Central memory CD8-positive, alpha-beta T cell (primary cell): ENCODE results near the gene FGGY.

Experiments used
- ATAC-seq: fragments of 150-1000 bp; cut with Tn5 transposase; replicated peaks from 2 replicates; pipeline ENCODE4 v1.10.0; 2022; ENCODE audit warnings: mild to moderate bottlenecking, moderate FRiP score, moderate number of reproducible peaks; ENCODE audit not compliant: poor library complexity, severe bottlenecking; ENCODE audit errors: extremely low read depth
- DNase-seq, 2 donors: peaks; one replicate each; pipeline ENCODE4 v3.0.0; 2021; ENCODE audit warnings: low spot score in 2 of 2
- H3K27ac Mint-ChIP-seq: one replicate; pipeline ENCODE4 v1.8.0; 2022; ENCODE audit warnings: low read depth, mild to moderate bottlenecking, moderate library complexity, mixed read lengths
- H3K27me3 Mint-ChIP-seq: one replicate; pipeline ENCODE4 v1.8.0; 2022; ENCODE audit warnings: mixed read lengths
- H3K36me3 Mint-ChIP-seq: one replicate; pipeline ENCODE4 v1.8.0; 2022; ENCODE audit warnings: mild to moderate bottlenecking, moderate library complexity, mixed read lengths; ENCODE audit not compliant: insufficient read depth
- H3K4me1 Mint-ChIP-seq: one replicate; pipeline ENCODE4 v1.8.0; 2022; ENCODE audit warnings: mixed read lengths
- H3K4me3 Mint-ChIP-seq: one replicate; pipeline ENCODE4 v1.8.0; 2022; ENCODE audit warnings: mild to moderate bottlenecking, moderate library complexity, mixed read lengths
- H3K9me3 Mint-ChIP-seq: one replicate; pipeline ENCODE4 v1.8.0; 2022; ENCODE audit warnings: mixed read lengths

The FGGY gene

DNA sequence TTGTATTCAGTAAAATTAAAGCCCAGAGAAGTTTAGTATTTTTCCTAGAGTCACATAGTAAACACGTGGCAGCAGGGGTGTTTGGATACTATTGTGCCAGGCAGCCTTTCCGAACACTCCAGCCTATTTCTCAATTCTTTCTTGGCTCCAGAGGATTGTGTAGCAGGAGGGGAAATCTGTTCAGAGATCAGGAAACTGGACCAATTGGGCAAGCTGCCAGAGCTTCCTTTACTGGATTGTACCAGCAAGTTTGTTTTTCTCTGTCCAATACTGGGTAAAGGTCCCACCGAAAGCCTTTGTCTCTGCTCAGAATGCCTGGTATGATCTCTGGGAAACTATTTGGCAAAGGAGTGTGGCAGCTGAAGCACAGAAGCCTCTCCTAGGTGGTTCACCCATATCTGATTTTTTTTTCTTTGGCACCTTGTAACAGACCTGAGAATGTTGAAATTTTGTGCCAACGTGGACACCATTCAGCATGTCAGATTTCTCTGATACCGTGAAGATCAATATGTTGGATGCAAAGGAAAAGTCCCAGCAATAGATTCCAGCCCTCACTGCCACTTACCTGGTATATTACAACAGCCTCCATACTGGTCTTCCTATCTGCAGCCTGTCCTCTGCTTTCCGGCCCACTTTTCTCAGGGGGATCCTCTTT lies 126.2 kb downstream of the FGGY start:
- Mint-ChIP-seq H3K27ac (no peak overlapping the region), H3K4me3 (no peak overlapping the region), H3K4me1 (peaks cover 4% of the 10 kb centered on the region), H3K9me3 (no peaks in the 10 kb centered on the region), H3K27me3 (no peaks in the 10 kb centered on the region), H3K36me3 (no peaks in the 10 kb centered on the region)
- DNase-seq: no peak
- no peak for ATAC-seq

GRCh38 chr1:59427155-59427554 lies 130.3 kb downstream of the FGGY start:
- Mint-ChIP-seq H3K9me3 (no peaks in the 10 kb centered on the region), H3K4me3 (no peak overlapping the region), H3K36me3 (no peaks in the 10 kb centered on the region), H3K27ac (no peak overlapping the region), H3K27me3 (no peaks in the 10 kb centered on the region), H3K4me1 (no peaks in the 10 kb centered on the region)
- no peak for DNase-seq
- ATAC-seq: no peak

GRCh38 chr1:59427784-59428183 lies 130.9 kb downstream of the FGGY start:
- no peak overlapping the region for H3K4me3 Mint-ChIP-seq
- ATAC-seq: no peak
- H3K36me3 Mint-ChIP-seq: no peaks in the 10 kb centered on the region
- no peaks in the 10 kb centered on the region for H3K4me1 Mint-ChIP-seq
- no peaks in the 10 kb centered on the region for H3K9me3 Mint-ChIP-seq
- no peak for DNase-seq
- no peak overlapping the region for H3K27ac Mint-ChIP-seq
- H3K27me3 Mint-ChIP-seq: no peaks in the 10 kb centered on the region

GRCh38 chr1:59428828-59429227 lies 131.9 kb downstream of the FGGY start:
- Mint-ChIP-seq H3K4me1 (no peaks in the 10 kb centered on the region), H3K36me3 (no peaks in the 10 kb centered on the region), H3K27me3 (no peaks in the 10 kb centered on the region), H3K9me3 (no peaks in the 10 kb centered on the region), H3K4me3 (no peak overlapping the region), H3K27ac (no peak overlapping the region)
- ATAC-seq (no peak), DNase-seq (no peak)

DNA sequence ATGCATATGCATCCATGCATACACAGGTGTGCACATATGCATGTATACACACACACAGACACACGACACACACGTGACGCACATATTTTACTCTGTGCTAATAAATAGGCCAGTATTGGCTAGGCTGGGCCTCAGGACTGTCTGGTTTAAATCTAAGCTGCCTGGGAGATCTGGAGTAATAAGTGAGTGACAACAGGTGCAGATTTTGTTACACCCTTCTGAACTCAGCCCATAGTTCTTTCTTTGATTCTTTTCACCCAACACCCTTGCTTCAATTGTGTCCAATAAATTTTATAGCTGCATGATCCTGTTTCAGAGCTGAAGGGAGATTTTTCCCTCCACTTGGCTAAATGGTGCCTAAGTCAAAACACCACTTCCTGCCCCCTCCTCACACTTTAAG lies 132.8 kb downstream of the FGGY start:
- no peak for ATAC-seq

DNA sequence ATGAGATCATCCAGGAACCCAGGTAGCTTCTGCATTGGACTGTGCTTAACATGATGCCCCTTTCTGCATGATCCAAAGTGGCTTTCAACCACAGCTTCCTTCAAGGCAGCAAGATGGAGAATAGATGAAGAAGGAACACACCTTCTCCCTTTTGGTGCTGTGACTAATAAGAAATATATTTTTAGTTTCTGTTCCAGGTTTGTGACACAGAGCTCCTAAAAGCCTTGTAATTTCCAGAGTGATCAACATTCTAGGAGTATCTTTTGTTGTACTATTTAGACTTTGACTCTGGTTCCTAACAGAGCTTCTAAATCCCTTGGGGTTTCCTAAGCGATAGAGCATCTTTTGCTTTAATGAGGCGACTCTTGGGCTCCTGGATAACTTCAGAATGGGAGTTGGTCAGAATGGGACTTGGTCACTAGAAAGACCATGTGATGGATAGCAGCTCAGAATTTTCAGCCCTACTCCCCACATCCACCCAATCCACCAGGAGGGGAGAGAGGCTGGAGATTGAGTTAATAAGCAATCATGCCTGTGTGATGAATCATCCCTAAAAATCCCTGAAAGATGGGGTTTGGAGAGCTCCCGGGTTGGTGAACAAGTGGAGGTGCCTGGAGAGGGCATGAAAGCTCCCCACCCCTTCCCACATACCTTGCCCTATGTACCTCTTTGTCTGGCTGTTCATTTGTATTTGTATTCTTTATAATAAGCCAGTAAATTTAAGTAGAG lies 134.8 kb downstream of the FGGY start:
- Mint-ChIP-seq H3K27ac (no peak overlapping the region), H3K36me3 (no peaks in the 10 kb centered on the region), H3K4me3 (no peak overlapping the region), H3K9me3 (no peaks in the 10 kb centered on the region), H3K4me1 (no peaks in the 10 kb centered on the region), H3K27me3 (no peaks in the 10 kb centered on the region)
- no peak for DNase-seq
- ATAC-seq: no peak

More for the DNA sequence above, 132.8 kb downstream of the FGGY start:
- no peak for DNase-seq
- Mint-ChIP-seq H3K27me3 (no peaks in the 10 kb centered on the region), H3K4me3 (no peak overlapping the region), H3K36me3 (no peaks in the 10 kb centered on the region), H3K27ac (no peak overlapping the region), H3K4me1 (no peaks in the 10 kb centered on the region), H3K9me3 (no peaks in the 10 kb centered on the region)

DNA sequence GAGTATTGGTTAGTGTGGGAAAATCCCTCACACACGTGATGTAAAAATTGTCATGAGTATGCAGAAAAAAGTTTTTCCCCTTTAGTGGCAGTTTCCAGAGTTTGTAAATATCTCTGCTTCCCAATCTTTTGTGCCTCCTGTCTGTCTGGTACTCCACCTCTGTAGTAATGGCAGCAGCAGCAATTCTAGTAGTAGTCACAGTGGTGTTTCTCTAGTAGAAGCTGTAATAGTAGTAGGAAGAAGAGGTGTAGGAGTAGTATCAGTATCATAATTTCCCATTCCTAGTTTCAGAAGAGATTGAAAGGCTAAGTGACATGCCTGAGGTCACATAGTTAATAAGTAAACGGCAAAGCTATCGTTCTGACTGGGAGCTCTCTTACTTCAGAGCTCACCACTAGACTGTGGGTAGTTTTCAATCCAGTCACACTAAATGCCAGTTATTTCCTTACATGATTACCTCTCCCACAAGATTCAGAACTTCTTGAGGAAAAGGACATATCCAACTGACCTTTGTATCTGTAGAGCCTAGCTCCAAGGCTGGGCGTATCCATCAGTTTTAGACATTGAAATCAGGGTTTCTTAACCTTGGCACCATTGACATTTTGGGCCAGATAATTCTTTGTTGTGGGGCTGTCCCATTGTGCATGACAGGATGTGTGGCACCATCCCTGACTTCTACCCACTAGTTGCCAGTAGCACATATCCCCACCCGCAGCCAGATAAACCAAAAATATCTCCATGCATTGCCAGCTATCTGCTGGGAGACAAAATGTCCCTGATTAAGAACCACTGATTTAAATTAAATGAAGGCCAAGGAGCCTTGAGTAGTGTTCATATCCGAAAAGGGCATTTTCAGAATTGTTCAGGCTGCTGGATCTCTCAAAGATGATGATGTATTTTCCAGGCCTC lies 135.9 kb downstream of the FGGY start:
- no peaks in the 10 kb centered on the region for H3K36me3 Mint-ChIP-seq
- ATAC-seq (no peak), DNase-seq (no peak)
- no peak overlapping the region for H3K4me3 Mint-ChIP-seq
- no peaks in the 10 kb centered on the region for H3K27me3 Mint-ChIP-seq
- no peaks in the 10 kb centered on the region for H3K4me1 Mint-ChIP-seq
- H3K27ac Mint-ChIP-seq: no peak overlapping the region
- H3K9me3 Mint-ChIP-seq: no peaks in the 10 kb centered on the region

- Mint-ChIP-seq H3K27me3 (no peaks in the 10 kb centered on the region), H3K36me3 (no peaks in the 10 kb centered on the region), H3K4me3 (no peak overlapping the region), H3K9me3 (no peaks in the 10 kb centered on the region), H3K27ac (no peak overlapping the region), H3K4me1 (no peaks in the 10 kb centered on the region)
- ATAC-seq: no peak
- DNase-seq: no peak
These were observed 136.5 kb downstream of the FGGY start for GRCh38 chr1:59433440-59433813.

DNA sequence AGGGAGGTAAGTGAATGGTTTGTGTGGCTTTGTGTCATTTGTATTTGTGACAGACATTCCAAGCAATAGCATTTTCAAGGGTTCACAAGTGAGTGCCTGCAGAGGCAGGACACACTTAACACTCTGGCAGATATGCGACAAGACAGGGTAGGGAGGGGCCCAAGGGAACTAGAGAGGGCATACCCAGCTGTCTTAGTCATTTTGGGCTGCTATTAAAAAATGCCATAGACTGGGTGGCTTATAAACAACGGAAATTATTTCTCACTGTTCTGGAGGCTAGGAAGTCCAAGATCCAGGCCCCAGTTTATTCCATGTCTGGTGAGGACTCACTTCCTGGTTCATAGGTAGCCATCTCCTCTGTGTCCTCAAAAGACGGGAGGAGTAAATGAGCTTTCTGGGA lies 137.4 kb downstream of the FGGY start:
- no peak overlapping the region for H3K4me3 Mint-ChIP-seq
- no peaks in the 10 kb centered on the region for H3K36me3 Mint-ChIP-seq
- ATAC-seq (no peak), DNase-seq (no peak)
- no peak overlapping the region for H3K27ac Mint-ChIP-seq
- H3K9me3 Mint-ChIP-seq: no peaks in the 10 kb centered on the region
- no peaks in the 10 kb centered on the region for H3K4me1 Mint-ChIP-seq
- H3K27me3 Mint-ChIP-seq: no peaks in the 10 kb centered on the region

- DNase-seq (no peak), ATAC-seq (no peak)
- no peaks in the 10 kb centered on the region for H3K27me3 Mint-ChIP-seq
- no peak overlapping the region for H3K27ac Mint-ChIP-seq
- H3K36me3 Mint-ChIP-seq: no peaks in the 10 kb centered on the region
- no peaks in the 10 kb centered on the region for H3K4me1 Mint-ChIP-seq
- H3K9me3 Mint-ChIP-seq: no peaks in the 10 kb centered on the region
- H3K4me3 Mint-ChIP-seq: no peak overlapping the region
These were observed 139.7 kb downstream of the FGGY start for GRCh38 chr1:59436637-59437036.

DNA sequence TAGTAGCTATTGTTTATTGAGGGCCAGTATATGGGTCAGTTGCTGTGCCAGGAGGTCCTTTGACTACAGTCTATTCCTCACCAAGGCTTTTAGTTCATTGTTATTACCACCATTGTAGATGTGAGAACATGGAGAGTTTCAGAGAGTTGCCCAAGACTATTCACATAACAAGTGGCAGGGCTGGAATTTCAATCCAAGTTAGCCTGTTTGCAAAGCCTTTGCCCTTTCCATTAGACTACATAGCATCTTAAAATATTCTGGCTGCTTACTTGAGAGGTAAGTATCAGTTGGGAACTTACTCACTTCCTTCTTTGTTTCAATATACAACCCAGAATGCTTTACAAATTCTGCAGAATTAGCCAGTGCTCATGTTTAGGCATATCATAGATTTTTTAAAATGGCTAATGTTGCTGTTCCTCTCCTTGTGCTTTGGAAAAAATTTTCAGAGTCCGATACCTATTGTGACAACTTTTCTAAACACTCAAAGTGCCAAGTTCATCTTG lies 141.2 kb downstream of the FGGY start:
- no peak overlapping the region for H3K4me3 Mint-ChIP-seq
- H3K4me1 Mint-ChIP-seq: no peaks in the 10 kb centered on the region
- ATAC-seq (no peak), DNase-seq (no peak)
- H3K9me3 Mint-ChIP-seq: no peaks in the 10 kb centered on the region
- H3K27me3 Mint-ChIP-seq: no peaks in the 10 kb centered on the region
- no peaks in the 10 kb centered on the region for H3K36me3 Mint-ChIP-seq
- no peak overlapping the region for H3K27ac Mint-ChIP-seq

DNA sequence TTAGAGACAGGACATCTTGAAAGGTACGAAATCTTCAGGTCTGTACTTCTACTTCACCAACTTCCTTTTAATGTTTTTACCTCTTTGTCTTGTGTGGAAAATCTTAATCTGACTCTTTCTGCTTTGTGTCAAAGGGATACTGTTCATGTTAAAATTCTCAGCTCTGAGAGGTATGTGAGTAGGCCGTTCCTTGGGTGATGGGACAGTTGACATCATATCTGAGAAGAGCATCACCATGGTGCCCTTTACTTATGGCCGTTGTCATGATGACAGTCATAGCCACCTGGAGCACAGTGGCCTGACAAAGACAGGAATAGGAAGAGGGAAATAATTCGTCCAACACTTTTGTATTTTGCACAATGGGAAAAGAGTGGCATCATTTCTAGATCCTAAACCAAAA lies 145.6 kb downstream of the FGGY start:
- DNase-seq: no peak
- H3K9me3 Mint-ChIP-seq: no peaks in the 10 kb centered on the region
- H3K4me3 Mint-ChIP-seq: no peak overlapping the region
- H3K36me3 Mint-ChIP-seq: no peaks in the 10 kb centered on the region
- no peak for ATAC-seq
- H3K4me1 Mint-ChIP-seq: peaks cover 6% of the 10 kb centered on the region
- H3K27me3 Mint-ChIP-seq: no peaks in the 10 kb centered on the region
- H3K27ac Mint-ChIP-seq: no peak overlapping the region
